ENCODE measurements around the gene ANXA6. TPM values are rescaled to one million over a fixed set of nuclear protein-coding genes. Genes with fewer than 3 reads are reported as not detected.

The ANXA6 gene
- total RNA-seq, 1 donor from 2014 or later: 320 TPM

- H3K36me3 Mint-ChIP-seq (ENCODE audit: low read depth, unreplicated experiment): peaks cover 48% of the 10 kb centered on the region
These were observed 34.8 kb downstream of the ANXA6 start for GRCh38 chr5:151122828-151123227.

DNA sequence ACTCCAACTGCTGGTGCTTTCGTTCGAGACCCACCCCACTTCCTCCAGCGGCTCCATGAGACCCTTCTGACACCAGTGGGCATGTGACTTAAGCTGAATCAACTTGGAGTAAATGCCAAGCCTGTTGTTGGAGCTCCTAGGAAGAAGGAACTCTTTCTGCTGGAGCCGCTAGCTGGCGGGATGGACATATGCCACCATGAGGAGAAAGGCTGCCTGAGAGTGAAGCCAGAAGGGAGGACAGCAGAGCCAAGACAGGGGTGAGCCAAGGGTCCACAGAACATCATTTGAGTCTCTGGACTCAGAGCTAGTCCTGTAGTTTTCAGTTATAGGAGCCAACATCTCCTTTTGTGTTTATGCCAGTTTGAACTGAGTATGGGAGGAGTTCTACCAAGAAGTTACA lies 35.9 kb downstream of the ANXA6 start:
- Mint-ChIP-seq H3K27ac (ENCODE audit: unreplicated experiment) (no peak overlapping the region), H3K27me3 (ENCODE audit: low read depth, unreplicated experiment) (no peaks in the 10 kb centered on the region), H3K36me3 (ENCODE audit: low read depth, unreplicated experiment) (peaks cover 45% of the 10 kb centered on the region), H3K9me3 (ENCODE audit: unreplicated experiment) (no peaks in the 10 kb centered on the region), H3K4me1 (ENCODE audit: low read depth, unreplicated experiment) (peaks cover 7% of the 10 kb centered on the region), H3K4me3 (ENCODE audit: unreplicated experiment) (no peak overlapping the region)
- H3K79me2 ChIP-seq (ENCODE audit: insufficient read depth, low read length): peaks cover 3% of the 10 kb centered on the region
- H3K9me3 ChIP-seq (ENCODE audit: insufficient read depth, low read depth, low read length): no peaks in the 10 kb centered on the region
- no peak overlapping the region for H3K27ac ChIP-seq (ENCODE audit: low read depth, low read length)
- H3K9ac ChIP-seq (ENCODE audit: low read length): no peak overlapping the region
- H2AFZ ChIP-seq (ENCODE audit: low read depth, low read length): no peak overlapping the region
- no peaks in the 10 kb centered on the region for H3K27me3 ChIP-seq (ENCODE audit: insufficient read depth, low read length)
- peaks cover 9% of the 10 kb centered on the region for H3K4me1 ChIP-seq (ENCODE audit: insufficient read depth, low read length)
- H3K4me3 ChIP-seq (ENCODE audit: insufficient read depth, low read depth, low read length): no peak overlapping the region
- DNase-seq (ENCODE audit: low read depth) (no peak), FAIRE-seq (no peak)
- peaks cover 71% of the 10 kb centered on the region for H4K20me1 ChIP-seq (ENCODE audit: insufficient read depth, low read length)
- TF ChIP-seq, protein P1, sequence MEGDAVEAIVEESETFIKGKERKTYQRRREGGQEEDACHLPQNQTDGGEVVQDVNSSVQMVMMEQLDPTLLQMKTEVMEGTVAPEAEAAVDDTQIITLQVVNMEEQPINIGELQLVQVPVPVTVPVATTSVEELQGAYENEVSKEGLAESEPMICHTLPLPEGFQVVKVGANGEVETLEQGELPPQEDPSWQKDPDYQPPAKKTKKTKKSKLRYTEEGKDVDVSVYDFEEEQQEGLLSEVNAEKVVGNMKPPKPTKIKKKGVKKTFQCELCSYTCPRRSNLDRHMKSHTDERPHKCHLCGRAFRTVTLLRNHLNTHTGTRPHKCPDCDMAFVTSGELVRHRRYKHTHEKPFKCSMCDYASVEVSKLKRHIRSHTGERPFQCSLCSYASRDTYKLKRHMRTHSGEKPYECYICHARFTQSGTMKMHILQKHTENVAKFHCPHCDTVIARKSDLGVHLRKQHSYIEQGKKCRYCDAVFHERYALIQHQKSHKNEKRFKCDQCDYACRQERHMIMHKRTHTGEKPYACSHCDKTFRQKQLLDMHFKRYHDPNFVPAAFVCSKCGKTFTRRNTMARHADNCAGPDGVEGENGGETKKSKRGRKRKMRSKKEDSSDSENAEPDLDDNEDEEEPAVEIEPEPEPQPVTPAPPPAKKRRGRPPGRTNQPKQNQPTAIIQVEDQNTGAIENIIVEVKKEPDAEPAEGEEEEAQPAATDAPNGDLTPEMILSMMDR (IDR thresholded peaks at IDR 0.05; ENCODE audit: insufficient read depth, low read depth, low read length): no peak
- peaks cover 61% of the 10 kb centered on the region for H3K36me3 ChIP-seq (ENCODE audit: insufficient read depth, low read length)
- no peak overlapping the region for H3K4me2 ChIP-seq (ENCODE audit: low read length)

More at GRCh38 chr5:151122828-151123227, 34.8 kb downstream of the ANXA6 start:
- no peaks in the 10 kb centered on the region for H3K27me3 Mint-ChIP-seq (ENCODE audit: low read depth, unreplicated experiment)
- Histone ChIP-seq H3K79me2 (ENCODE audit: insufficient read depth, low read length) (peaks cover 6% of the 10 kb centered on the region), H2AFZ (ENCODE audit: low read depth, low read length) (no peak overlapping the region), H3K27ac (ENCODE audit: low read depth, low read length) (no peak overlapping the region), H3K4me3 (ENCODE audit: insufficient read depth, low read depth, low read length) (no peak overlapping the region), H3K27me3 (ENCODE audit: insufficient read depth, low read length) (no peaks in the 10 kb centered on the region), H4K20me1 (ENCODE audit: insufficient read depth, low read length) (peaks cover 71% of the 10 kb centered on the region), H3K9me3 (ENCODE audit: insufficient read depth, low read depth, low read length) (no peaks in the 10 kb centered on the region), H3K36me3 (ENCODE audit: insufficient read depth, low read length) (peaks cover 64% of the 10 kb centered on the region), H3K4me2 (ENCODE audit: low read length) (no peak overlapping the region), H3K9ac (ENCODE audit: low read length) (no peak overlapping the region), H3K4me1 (ENCODE audit: insufficient read depth, low read length) (peaks cover 9% of the 10 kb centered on the region)
- H3K27ac Mint-ChIP-seq (ENCODE audit: unreplicated experiment): no peak overlapping the region
- H3K9me3 Mint-ChIP-seq (ENCODE audit: unreplicated experiment): no peaks in the 10 kb centered on the region
- FAIRE-seq: no peak
- TF ChIP-seq EZH2 (IDR thresholded peaks at IDR 0.05; ENCODE audit: insufficient read depth, low read length): no peak
- TF ChIP-seq, protein P1 (IDR thresholded peaks at IDR 0.05; ENCODE audit: insufficient read depth, low read depth, low read length): no peak
- no peak overlapping the region for H3K4me3 Mint-ChIP-seq (ENCODE audit: unreplicated experiment)
- no peak for DNase-seq (ENCODE audit: low read depth)
- H3K4me1 Mint-ChIP-seq (ENCODE audit: low read depth, unreplicated experiment): peaks cover 7% of the 10 kb centered on the region

- no peak overlapping the region for H3K27ac Mint-ChIP-seq (ENCODE audit: unreplicated experiment)
- no peak for FAIRE-seq
These were observed 36.5 kb downstream of the ANXA6 start for GRCh38 chr5:151121095-151121494.

More at GRCh38 chr5:151121095-151121494, 36.5 kb downstream of the ANXA6 start:
- peaks cover 73% of the 10 kb centered on the region for H4K20me1 ChIP-seq (ENCODE audit: insufficient read depth, low read length)
- no peaks in the 10 kb centered on the region for H3K9me3 Mint-ChIP-seq (ENCODE audit: unreplicated experiment)
- no peak overlapping the region for H2AFZ ChIP-seq (ENCODE audit: low read depth, low read length)
- H3K36me3 Mint-ChIP-seq (ENCODE audit: low read depth, unreplicated experiment): peaks cover 47% of the 10 kb centered on the region
- H3K4me1 ChIP-seq (ENCODE audit: insufficient read depth, low read length): peaks cover 9% of the 10 kb centered on the region
- no peaks in the 10 kb centered on the region for H3K27me3 ChIP-seq (ENCODE audit: insufficient read depth, low read length)
- H3K4me3 Mint-ChIP-seq (ENCODE audit: unreplicated experiment): no peak overlapping the region
- peaks cover 3% of the 10 kb centered on the region for H3K79me2 ChIP-seq (ENCODE audit: insufficient read depth, low read length)
- no peak overlapping the region for H3K9ac ChIP-seq (ENCODE audit: low read length)
- no peak overlapping the region for H3K4me3 ChIP-seq (ENCODE audit: insufficient read depth, low read depth, low read length)
- H3K9me3 ChIP-seq (ENCODE audit: insufficient read depth, low read depth, low read length): no peaks in the 10 kb centered on the region
- DNase-seq (ENCODE audit: low read depth): no peak
- TF ChIP-seq, protein P1 (IDR thresholded peaks at IDR 0.05; ENCODE audit: insufficient read depth, low read depth, low read length): no peak
- TF ChIP-seq EZH2 (IDR thresholded peaks at IDR 0.05; ENCODE audit: insufficient read depth, low read length): no peak
- H3K27me3 Mint-ChIP-seq (ENCODE audit: low read depth, unreplicated experiment): no peaks in the 10 kb centered on the region
- peaks cover 3% of the 10 kb centered on the region for H3K4me1 Mint-ChIP-seq (ENCODE audit: low read depth, unreplicated experiment)
- peaks cover 66% of the 10 kb centered on the region for H3K36me3 ChIP-seq (ENCODE audit: insufficient read depth, low read length)
- H3K4me2 ChIP-seq (ENCODE audit: low read length): no peak overlapping the region
- no peak overlapping the region for H3K27ac ChIP-seq (ENCODE audit: low read depth, low read length)
